ELF-1 (cell line): ENCODE measurements around the gene ZNF587.
A peak's percentile ranks its signal among the peaks of the same experiment; 100 is the strongest.
"Not testable (repeated sequence)": the region's sequence is repeated elsewhere in the genome, so short reads cannot be mapped to it uniquely, and the experiment has no call there.

Experiments
- DNase-seq: peaks from one replicate; pipeline ENCODE4 v3.0.0-alpha.2; 2016; ENCODE audit warnings: low read depth, low spot score

The ZNF587 gene

DNA sequence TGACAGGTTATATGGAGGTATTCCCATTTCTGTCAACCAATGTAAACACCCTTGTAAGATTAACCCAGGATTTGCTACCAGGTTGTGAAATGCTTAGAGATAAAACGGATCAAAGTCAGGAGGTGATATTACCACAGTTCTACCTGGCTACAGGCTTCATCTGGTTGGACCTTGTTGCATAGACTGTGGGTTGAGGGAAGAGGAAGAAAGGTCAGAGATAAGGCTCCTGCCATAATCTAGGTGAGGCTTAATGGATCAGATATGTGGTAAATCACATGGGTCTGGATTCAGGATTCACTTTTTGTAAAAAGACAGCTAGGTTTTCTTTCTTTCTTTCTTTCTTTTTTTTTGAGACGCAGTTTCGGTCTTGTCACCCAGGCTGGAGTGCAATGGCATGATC lies 28.2 kb upstream of the ZNF587 start:
- DNase-seq: not testable (repeated sequence)

DNA sequence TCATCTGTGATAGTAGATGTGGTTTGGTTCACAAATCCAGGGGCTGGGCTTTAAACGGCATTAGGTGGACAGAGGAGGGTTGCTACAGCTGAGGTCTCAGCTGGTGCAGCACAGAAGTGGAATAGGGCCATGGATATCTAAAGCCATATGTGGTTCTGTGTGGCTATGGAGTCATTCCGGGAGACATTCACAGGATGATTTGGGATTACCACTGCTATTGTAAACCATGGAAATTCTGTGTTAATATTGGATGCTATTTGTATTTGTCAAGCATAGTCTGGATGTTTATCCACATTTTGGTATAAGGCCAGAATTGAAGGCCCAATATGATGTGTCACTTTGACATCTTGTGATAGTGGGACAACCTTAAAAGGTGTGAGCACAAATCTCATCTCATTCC lies 26.5 kb upstream of the ZNF587 start:
- DNase-seq: not testable (repeated sequence)

DNA sequence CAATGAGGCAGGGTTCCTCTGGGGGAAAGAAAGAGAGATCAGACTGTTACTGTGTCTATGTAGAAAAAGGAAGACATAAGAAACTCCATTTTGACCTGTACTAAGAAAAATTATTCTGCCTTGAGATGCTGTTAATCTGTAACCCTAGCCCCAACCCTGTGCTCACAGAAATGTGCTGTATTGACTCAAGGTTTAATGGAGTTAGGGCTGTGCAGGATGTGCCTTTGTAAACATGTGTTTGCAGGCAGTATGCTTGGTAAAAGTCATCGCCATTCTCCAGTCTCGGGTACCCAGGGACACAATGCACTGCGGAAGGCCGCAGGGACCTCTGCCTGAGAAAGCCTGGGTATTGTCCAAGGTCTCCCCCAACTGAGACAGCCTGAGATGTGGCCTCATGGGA lies 26.1 kb upstream of the ZNF587 start:
- DNase-seq: not testable (repeated sequence)

DNA sequence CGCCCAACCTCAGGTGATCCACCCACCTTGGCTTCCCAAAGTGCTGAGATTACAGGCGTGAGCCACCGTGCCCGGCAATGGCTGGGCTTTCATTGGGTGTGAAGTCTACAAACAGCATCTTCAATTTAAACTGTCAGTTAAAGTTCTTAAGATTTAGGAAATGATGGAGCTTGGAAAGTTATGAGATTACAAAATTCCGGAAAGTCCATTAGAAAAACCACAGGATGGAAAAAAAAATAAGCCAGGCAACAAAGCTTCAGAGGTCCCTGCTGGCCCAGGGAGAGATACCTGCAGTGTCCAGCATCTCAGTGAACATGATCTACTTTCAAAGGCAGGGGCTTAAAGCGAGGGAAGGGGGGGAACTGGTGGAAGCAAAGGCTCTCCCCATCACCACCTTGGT lies 24.1 kb upstream of the ZNF587 start:
- DNase-seq: no peak

DNA sequence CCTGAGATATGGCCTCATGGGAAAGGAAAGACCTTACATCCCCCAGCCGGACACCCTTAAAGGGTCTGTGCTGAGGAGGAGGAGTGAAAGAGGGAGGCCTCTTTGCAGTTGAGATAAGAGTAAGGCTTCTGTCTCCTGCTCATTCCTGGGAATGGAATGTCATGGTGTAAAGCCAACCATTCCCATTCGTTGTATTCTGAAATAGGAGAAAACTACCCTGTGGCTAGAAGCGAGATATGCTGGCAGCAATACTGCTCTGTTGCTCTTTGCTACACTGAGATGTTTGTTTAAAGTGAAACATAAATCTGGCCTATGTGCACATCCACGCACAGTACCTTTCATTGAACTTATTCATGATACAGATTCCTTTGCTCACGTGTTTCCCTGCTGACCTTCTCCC lies 20.3 kb upstream of the ZNF587 start:
- DNase-seq: peak; percentile 49

DNA sequence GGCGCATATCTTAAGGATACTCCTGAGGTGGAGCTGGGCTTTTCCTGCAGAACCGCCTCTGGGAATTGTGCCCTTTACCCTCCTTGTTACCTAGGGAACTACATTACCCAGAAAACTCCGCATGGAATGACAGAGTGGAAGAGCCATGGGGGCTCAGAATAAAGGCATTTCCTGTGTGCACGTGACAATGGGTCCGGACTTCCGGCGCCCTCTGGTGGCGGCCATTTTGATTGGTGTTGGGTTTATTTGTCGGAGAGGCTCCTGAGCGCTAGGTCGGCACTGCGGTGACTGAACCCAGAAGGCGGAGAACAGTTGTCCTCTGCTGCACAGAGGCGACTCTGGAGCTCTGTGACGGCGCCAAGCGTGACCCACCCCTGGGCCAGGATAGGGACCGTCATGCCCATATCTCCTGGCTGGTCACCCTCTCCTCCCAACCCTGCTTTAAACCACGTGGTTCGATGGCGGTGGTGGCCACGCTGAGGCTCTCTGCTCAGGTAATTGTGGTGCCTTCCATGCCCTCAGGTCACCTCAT lies 19.5 kb upstream of the ZNF587 start, which contains the start of gene ZNF587B:
Gene ZNF587B, plus strand, starts transcription at position 229 of the 532 bp plus-strand sequence. Its CDS starts 230 bp downstream, at position 459.
- peak; percentile 99 for DNase-seq

DNA sequence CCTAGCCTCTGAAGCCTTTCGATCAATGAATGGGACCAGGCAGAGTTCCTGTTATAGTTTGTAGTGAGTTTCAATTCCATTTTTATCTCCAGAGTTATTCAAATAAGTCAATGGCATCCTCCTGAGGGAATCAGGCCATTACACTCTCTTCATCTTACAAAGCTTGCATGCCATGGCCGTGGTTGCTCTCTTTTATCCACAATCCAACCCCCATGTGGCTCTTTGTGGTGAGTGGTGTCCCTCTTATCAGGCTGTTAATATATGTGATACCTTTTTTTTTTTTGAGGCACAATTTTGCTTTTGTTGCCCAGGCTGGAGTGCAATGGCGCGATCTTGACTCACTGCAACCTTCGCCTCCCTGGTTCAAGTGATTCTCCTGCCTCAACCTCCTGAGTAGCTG lies 12.7 kb upstream of the ZNF587 start:
- DNase-seq: not testable (repeated sequence)

DNA sequence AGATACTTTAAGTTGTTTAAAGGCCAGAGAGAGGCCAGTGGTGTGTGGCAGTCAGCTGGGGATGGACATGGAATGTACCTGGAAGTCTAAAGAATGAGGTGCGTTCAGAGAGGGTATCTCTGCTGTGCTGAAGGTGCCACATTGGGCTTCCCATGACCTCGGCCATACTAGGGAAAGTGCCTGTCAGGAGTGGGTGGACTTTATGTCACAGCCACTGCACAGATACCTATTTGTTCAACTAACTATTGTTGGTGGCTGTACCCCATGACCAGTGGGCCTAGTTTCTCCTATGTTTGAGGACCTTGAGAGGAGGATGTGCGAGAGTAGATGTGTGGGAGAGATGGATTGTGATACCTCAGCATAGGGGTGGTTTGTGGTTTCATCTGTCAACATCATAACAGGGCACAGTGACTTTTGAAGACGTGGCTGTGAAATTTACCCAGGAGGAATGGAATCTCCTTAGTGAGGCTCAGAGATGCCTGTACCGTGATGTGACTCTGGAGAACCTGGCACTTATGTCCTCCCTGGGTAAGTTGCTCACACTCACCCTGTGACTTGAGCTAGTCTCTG lies 11.0 kb upstream of the ZNF587 start:
- DNase-seq: not testable (repeated sequence)

DNA sequence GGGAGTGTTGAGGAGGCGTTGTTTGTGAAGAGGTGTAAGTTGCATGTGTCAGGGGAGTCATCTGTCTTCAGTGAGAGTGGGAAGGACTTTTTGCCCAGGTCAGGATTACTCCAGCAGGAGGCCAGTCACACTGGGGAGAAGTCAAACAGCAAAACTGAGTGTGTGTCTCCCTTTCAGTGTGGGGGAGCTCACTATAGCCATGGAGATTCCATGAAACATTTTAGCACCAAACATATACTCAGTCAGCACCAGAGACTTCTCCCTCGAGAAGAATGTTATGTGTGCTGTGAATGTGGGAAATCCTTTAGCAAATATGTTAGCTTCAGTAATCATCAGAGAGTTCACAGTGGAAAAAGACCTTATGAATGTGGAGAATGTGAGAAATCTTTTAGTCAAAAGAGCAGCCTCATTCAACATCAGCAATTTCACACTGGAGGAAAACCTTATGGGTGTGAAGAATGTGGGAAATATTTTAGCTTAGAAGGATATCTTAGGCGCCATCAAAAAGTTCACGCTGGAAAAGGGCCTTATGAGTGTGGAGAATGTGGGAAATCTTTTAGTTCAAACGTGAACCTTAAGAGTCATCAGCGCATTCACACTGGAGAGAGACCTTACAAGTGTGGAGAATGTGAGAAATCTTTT lies 8.4 kb upstream of the ZNF587 start:
- no peak for DNase-seq

DNA sequence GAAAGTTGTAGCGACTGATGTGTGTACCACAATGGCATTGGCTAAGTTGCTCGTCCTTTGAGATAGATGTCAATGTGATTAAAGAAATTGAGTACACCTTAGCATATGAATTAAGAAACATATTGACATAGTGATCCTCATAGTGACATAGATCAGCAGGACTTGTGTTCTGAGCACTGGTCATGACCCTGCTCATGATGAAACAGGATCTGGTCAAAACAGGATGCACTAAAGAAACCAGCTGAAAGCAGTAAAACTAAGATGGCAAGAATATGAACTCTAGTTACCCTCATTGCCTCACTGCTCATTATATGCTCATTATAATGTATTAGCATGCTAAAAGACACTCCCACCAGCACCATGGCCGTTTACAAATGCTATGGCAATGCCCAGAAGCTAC lies 2.5 kb upstream of the ZNF587 start:
- not testable (repeated sequence) for DNase-seq

DNA sequence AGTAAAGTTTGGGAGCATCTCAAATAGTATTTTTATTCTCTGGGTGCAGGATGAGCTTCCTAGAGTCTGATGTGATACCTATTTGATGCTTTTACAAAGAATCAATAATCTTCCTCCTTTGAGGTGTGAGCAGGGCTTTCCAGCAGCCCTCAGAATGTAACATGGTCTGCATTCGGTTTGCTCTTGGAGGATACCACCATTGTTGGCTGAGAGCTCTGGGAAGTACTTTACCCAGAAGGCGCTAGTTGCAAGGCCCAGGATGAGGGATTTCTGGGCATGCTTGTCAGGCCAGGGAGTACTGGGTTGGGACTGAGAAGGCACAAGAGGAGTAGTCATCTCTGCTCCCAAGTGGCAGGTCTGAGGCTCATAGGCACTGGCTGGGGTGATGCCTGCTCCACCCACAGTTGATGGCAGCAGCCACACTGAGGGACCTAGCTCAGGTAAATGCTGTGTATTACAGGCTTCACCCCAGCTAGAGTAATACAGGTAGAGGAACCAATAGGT lies 445 bp upstream of the ZNF587 start:
- DNase-seq: peak; percentile 43

DNA sequence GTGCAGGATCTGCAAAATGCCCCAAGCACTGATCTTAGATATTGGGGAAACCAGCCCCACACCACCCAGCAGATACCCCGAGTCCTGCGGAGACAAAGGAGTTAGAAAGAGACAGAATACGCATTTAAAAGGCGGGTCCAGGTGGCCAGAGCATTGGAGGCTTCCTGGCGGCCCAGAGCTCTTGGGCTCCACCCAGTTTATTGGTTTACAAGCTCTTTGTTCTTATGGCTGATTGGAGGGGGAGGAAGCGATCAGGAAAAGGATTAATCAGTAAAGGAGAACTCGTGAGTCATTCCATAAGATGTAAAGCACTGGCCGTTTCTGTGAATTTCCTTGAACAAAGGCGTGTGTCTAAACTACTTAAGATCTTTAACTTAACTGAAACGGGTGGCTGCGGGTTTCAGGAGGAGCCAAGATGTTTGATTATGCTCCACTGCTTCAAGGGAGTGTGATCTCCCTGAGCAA lies 926 bp downstream of the ZNF587 start:
- DNase-seq: peak; percentile 77

DNA sequence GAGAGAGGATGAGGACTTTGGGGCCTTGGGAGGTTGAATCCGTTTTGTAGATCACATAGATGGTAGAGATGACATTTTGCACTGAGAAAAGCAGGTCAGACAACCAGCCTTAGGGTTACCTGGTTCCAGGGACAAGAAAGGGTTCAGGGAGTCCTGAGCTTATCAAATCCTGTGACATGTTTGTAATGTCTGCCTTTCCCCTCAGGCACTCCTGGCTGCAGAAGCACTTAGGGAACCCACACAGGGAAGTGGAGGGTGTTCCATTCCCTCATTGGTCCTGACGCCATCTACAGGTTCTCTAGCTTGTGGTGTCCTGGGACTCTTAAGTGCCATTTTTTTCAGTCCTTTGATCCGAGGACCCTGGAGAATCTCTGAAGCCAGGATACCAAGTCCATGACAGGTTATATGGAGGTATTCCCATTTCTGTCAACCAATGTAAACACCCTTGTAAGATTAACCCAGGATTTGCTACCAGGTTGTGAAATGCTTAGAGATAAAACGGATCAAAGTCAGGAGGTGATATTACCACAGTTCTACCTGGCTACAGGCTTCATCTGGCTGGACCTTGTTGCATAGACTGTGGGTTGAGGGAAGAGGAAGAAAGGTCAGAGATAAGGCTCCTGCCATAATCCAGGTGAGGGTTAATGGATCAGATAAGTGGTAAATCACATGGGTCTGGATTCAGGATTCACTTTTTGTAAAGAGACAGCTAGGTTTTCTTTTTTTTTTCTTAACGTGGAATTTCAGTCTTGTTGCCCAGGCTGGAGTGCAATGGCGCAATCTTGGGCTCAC lies 2.3 kb downstream of the ZNF587 start:
- not testable (repeated sequence) for DNase-seq

DNA sequence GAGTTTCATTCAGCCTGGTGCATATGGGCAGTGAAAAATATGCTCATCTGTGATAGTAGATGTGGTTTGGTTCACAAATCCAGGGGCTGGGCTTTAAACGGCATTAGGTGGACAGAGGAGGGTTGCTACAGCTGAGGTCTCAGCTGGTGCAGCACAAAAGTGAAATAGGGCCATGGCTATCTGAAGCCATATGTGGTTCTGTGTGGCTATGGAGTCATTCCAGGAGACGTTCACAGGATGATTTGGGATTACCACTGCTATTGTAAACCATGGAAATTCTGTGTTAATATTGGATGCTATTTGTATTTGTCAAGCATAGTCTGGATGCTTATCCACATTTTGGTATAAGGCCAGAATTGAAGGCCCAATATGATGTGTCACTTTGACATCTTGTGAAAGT lies 4.5 kb downstream of the ZNF587 start:
- not testable (repeated sequence) for DNase-seq

DNA sequence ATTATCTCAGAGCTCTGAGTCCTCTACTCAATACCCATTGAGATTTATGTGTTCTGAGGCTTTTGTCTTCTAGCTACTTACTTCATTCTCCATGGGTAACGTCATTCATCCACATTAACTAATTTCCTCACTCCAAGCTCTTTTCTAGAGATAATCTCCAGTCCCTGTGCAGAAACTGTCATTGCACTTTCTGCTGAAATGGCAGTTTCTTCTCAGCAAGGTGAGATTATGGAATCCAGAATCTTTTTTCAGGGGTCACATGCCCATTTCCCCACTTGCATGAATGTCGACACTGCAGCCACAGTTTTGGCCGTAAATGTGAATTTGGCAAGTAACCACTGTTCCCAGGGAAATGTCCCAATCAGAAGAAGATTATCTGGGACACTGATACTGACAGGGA lies 12.7 kb downstream of the ZNF587 start:
- DNase-seq: not testable (repeated sequence)

DNA sequence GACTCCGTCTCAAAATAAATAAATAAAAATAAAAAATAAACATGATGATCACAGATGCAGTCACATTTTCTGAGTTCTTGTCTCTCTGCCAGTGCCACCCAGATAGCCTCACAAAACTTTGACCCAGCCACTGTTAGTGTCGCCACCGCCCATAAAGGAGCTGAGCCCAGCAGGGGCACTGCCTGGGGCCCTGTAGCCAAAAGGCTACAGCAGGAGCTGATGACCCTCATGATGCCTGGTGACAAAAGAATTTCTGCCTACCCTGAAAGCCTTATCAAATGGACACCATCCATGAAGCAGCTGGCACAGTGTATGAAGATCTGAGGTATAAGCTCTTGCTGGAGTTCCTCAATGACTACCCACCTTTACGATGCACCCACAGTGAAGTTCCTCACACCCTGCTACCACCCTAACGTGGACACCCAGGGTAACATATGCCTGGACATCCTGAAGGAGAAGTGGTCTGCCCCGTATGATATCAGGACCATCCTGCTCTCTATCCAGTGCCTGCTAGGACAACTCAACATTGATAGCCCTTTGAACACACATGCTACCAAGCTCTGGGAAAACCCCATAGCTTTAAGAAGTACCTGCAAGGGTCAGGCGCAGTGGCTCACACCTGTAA lies 18.3 kb downstream of the ZNF587 start:
- peak; percentile 33 for DNase-seq

DNA sequence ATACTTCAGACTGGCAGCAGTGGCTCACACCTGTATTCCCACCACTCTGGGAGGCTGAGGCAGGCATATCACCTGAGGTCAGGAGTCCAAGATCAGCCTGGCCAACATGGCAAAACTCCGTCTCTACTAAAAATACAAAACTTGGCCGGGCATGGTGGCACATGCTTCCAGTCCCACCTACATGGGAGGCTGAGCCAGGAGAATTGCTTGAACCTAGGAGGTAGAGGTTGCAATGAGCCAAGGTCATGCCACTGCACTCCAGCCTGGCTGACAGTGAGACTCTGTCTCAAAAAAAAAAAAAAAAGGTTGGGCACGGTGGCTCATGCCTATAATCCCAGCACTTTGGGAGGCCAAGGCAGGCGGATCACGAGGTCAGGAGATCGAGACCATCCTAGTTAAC lies 20.0 kb downstream of the ZNF587 start:
- not testable (repeated sequence) for DNase-seq

DNA sequence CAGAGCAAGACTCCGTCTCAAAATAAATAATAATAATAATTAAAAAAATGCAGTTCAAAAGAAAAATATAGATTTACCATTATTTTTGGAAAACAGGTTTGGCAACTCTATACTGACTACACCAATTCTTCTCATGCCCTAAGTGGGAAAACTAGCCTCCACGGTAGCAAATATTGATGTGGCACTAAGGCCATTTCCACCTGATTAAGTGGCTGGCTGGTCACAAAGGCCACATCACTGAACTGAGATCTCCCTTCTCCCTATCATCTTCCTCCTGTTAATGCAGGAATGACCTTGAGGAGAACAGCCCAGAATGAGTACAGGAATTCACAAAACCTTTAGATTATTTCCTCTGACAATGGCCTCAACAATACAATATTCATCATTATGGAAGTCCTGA lies 20.6 kb downstream of the ZNF587 start:
- DNase-seq: no peak

DNA sequence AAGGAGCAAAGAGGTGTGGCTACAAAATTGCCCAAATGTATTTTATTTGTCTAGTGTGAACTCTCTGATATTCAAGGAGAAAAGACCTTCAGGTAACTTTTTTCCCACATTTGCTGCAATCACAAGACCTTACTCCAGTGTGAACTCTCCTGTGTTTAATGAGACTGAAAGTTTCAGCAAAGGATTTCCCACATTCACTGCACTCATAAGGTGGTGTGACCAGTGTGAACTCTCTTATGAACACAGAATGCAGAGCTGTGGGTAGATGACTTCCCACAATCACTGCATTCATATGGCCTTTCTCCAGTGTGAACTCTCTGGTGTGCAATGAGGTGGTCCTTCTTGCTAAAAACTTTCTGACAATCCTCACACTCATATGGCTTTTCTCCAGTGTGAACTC lies 22.8 kb downstream of the ZNF587 start:
- DNase-seq: no peak

DNA sequence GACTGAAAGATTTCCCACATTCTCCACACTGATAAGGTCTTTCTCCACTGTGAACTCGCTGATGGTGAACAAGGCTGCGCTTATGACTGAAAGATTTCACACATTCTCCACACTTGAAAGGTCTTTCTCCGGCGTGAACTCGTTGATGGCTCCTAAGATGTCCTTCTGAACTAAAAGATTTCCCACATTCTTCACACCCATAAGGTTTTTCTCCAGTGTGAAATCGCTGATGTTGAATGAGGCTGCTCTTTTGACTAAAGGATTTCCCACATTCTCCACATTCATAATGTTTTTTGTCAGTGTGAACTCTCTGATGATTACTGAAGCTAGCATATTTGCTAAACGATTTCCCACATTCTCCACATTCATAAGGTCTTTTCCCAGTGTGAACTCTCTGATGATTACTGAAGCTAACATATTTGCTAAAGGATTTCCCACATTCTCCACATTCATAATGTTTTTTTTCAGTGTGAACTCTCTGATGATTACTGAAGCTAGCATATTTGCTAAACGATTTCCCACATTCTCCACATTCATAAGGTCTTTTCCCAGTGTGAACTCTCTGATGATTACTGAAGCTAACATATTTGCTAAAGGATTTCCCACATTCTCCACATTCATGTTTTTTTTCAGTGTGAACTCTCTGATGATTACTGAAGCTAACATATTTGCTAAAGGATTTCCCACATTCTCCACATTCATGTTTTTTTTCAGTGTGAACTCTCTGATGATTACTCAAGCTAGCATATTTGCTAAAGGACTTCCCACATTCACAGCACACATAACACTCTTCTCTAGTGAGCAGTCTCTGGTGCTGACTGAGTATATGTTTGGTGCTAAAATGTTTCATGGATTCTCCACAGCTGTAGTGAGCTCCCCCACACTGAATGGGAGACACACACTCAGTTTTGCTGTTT lies 24.5 kb downstream of the ZNF587 start:
- DNase-seq: not testable (repeated sequence)

DNA sequence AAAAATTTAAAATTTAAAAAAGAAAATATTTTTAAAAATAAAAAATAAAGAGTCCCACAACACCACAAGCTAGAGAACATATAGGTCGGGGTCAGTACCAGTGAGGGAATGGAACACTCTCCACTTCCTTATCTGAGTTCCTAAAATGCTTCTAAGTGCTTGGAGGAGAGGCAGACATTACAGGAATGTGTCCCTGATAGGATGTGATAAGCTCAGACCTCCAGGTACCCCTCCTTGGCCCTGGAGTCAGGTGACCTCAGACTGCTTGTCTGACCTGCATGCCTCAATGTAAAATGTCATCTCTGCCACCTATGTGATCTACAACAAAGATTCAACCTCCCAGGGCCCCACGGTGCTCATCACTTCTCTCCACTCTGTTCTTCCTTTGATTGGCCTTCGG lies 36.4 kb downstream of the ZNF587 start:
- peak; percentile 49 for DNase-seq
